GM12873 (cell line): ENCODE data around the gene PCSK6.

Experiments used
- TF ChIP-seq, protein P1 (sequence below): IDR thresholded peaks from 2 replicates; pipeline ENCODE4 v1.5.1; 2012; ENCODE audit warnings: low read depth, mild to moderate bottlenecking, moderate library complexity, low read length, control low read depth; ENCODE audit not compliant: insufficient read depth; ENCODE audit errors: missing control alignments

The PCSK6 gene

GRCh38 chr15:101258238-101259144 lies 231.0 kb downstream of the PCSK6 start:
- TF ChIP-seq, protein P1, sequence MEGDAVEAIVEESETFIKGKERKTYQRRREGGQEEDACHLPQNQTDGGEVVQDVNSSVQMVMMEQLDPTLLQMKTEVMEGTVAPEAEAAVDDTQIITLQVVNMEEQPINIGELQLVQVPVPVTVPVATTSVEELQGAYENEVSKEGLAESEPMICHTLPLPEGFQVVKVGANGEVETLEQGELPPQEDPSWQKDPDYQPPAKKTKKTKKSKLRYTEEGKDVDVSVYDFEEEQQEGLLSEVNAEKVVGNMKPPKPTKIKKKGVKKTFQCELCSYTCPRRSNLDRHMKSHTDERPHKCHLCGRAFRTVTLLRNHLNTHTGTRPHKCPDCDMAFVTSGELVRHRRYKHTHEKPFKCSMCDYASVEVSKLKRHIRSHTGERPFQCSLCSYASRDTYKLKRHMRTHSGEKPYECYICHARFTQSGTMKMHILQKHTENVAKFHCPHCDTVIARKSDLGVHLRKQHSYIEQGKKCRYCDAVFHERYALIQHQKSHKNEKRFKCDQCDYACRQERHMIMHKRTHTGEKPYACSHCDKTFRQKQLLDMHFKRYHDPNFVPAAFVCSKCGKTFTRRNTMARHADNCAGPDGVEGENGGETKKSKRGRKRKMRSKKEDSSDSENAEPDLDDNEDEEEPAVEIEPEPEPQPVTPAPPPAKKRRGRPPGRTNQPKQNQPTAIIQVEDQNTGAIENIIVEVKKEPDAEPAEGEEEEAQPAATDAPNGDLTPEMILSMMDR, result peak; percentile 73

- TF ChIP-seq, protein P1, result peak; percentile 60
Measured at GRCh38 chr15:101256757-101257156, 232.8 kb downstream of the PCSK6 start.

- TF ChIP-seq, protein P1, result no peak
Measured at GRCh38 chr15:101255615-101256241, 233.8 kb downstream of the PCSK6 start.

- TF ChIP-seq, protein P1, result no peak
Measured at GRCh38 chr15:101255051-101255395, 234.5 kb downstream of the PCSK6 start.

DNA sequence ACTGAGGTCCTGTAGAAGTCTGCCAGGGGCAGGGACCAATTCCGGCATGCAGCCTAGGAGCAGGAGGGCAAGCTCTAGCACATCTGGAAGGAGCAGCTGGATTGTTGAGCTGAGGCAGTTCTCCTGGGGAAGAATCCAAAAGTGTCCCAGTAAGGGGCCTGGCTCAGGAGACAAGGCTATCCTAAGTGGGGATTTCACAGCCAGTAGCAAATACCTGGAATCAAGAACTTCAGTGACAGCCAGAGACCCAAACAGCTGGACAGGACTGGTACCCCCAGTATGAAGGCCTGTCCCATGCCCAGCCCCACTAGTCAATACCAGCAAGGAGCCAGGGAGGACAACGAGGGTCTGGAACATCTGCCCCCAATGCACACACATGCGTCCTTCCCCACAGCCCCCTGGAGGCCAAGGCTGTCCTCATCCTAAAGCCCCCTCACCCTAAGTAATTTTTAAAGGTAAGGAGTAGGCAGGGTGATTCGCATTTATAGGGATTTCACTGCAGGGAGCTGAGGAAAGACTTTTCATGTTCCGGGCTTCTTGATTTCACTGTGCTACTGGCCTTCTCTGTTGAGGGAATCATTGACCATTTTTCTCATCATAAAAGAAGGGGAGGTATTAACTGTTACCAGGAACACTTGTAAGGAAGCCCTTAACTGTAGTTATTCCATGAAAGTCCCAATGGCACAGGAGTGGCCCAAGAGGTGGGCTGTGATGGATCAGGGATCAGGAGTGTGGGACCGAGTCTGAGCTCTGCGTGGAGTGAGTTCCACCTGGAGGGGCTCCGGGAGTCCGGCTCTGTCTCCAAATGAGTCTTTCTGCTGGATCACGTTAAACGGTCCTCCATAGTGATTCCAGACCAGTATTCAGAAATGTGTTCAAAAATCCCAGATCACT lies 235.1 kb downstream of the PCSK6 start:
- TF ChIP-seq, protein P1, result no peak
